AG04450 (cell line): ENCODE data around the gene MRPL14. TPM values are rescaled to one million over a fixed set of nuclear protein-coding genes. Genes with fewer than 3 reads are reported as not detected.

Source experiments
- CTCF ChIA-PET: fragments of 300-600, 350-600 bp; formaldehyde crosslinking; extraction: SDS; loops from one replicate; lab custom pipeline; 2022; ENCODE audit warnings: antibody characterized with exemption, inconsistent platforms; lab: Charles Lee
- POLR2A ChIA-PET: fragments of 350-600 bp; formaldehyde crosslinking; extraction: SDS; loops from one replicate; lab custom pipeline; 2021; ENCODE audit warnings: antibody characterized with exemption, inconsistent platforms; lab: Yijun Ruan, JAX
- DNase-seq: peaks from one replicate; pipeline ENCODE4 v3.0.0-alpha.2; 2011; ENCODE audit warnings: low read depth, low spot score
- H3K27ac ChIP-seq: one replicate; pipeline ENCODE4 v1.5.1; 2012; ENCODE audit warnings: low read depth, low read length, control low read depth
- H3K27me3 ChIP-seq: one replicate; pipeline ENCODE4 v1.6.0; 2012; ENCODE audit warnings: low read length; ENCODE audit not compliant: control insufficient read depth, insufficient read depth
- H3K4me3 ChIP-seq: 2 replicates; pipeline ENCODE4 v1.5.1; 2011; ENCODE audit warnings: mild to moderate bottlenecking, low read depth, low read length, control low read depth
- H3K9me3 ChIP-seq: 2 replicates; pipeline ENCODE4 v1.5.1; 2012; ENCODE audit warnings: low read length; ENCODE audit not compliant: control insufficient read depth, insufficient read depth
- CTCF ChIP-seq: IDR thresholded peaks from 2 replicates; pipeline ENCODE4 v1.5.1; 2011; ENCODE audit warnings: low read depth, low read length, control low read depth, inconsistent platforms
- polyA plus RNA-seq: library from polyadenylated mRNA; depleted of rRNA; stranded (reverse); fragments of >200 nt; gene quantifications from 2 replicates; pipeline ENCODE4 v1.2.3, GENCODE V29; 2011

MRPL14 gene
- polyA plus RNA-seq, 1 experiment: 57.3 TPM

- no peak overlapping the region for H3K4me3 ChIP-seq
- no peaks in the 10 kb centered on the region for H3K27me3 ChIP-seq
- DNase-seq: no peak
- ChIA-PET CTCF (interaction anchor here (2.7 kb wide), 1 partner anchor 36 kb away, joined by 6 read pairs; no protein-coding TSS in a partner anchor), POLR2A (interaction anchor here (0.6 to 1.2 kb wide), 2 partner anchors 114 to 192 kb away, joined by 3 to 5 read pairs; partner anchors contain the start of gene HSP90AB1)
- H3K27ac ChIP-seq: no peak overlapping the region
- no peaks in the 10 kb centered on the region for H3K9me3 ChIP-seq
- TF ChIP-seq CTCF: peak; percentile 14; the same call in 1 of the 2 replicates
Measured at GRCh38 chr6:44133003-44133931, 6.0 kb upstream of the MRPL14 start.

GRCh38 chr6:44132476-44132875 lies 5.2 kb upstream of the MRPL14 start:
- H3K27ac ChIP-seq: no peak overlapping the region
- DNase-seq: no peak
- H3K27me3 ChIP-seq: no peaks in the 10 kb centered on the region
- no peak for TF ChIP-seq CTCF
- no peak overlapping the region for H3K4me3 ChIP-seq
- no peaks in the 10 kb centered on the region; the same call in 1 of the 2 replicates for H3K9me3 ChIP-seq
- CTCF ChIA-PET: interaction anchor here (2.7 kb wide), 1 partner anchor 35 kb away, joined by 6 read pairs; no protein-coding TSS in a partner anchor
- POLR2A ChIA-PET: interaction anchor here (0.5 to 0.6 kb wide), 2 partner anchors 37 to 74 kb away, joined by 3 read pairs; no protein-coding TSS in a partner anchor

- H3K4me3 ChIP-seq: no peak overlapping the region
Measured at GRCh38 chr6:44131892-44132291, 4.6 kb upstream of the MRPL14 start.

GRCh38 chr6:44129841-44130322 lies 2.6 kb upstream of the MRPL14 start:
- ChIA-PET POLR2A (no interaction called here), CTCF (interaction anchor here (0.6 to 0.9 kb wide), 3 partner anchors 14 to 105 kb away, joined by 3 to 4 read pairs (median 3); no protein-coding TSS in a partner anchor)
- Histone ChIP-seq H3K27me3 (no peaks in the 10 kb centered on the region), H3K27ac (no peak overlapping the region), H3K4me3 (no peak overlapping the region), H3K9me3 (no peaks in the 10 kb centered on the region; the same call in 1 of the 2 replicates)
- no peak for TF ChIP-seq CTCF
- no peak for DNase-seq

More at GRCh38 chr6:44131892-44132291, 4.6 kb upstream of the MRPL14 start:
- no peak for DNase-seq
- ChIA-PET POLR2A (interaction anchor here (0.6 kb wide), 1 partner anchor 74 kb away, joined by 3 read pairs; no protein-coding TSS in a partner anchor), CTCF (interaction anchor here (0.7 to 2.7 kb wide), 5 partner anchors 10 to 462 kb away, joined by 3 to 6 read pairs (median 4); no protein-coding TSS in a partner anchor)
- TF ChIP-seq CTCF: no peak
- no peak overlapping the region for H3K27ac ChIP-seq
- H3K27me3 ChIP-seq: no peaks in the 10 kb centered on the region
- no peaks in the 10 kb centered on the region; the same call in 1 of the 2 replicates for H3K9me3 ChIP-seq
